IPS DF 6.9 (cell line): ENCODE data around the gene SLC4A1AP.
"Not testable (repeated sequence)": the region's sequence is repeated elsewhere in the genome, so short reads cannot be mapped to it uniquely, and the experiment has no call there.

Experiments used
- DNase-seq: peaks from one replicate; pipeline ENCODE4 v3.0.0-alpha.2; 2013; ENCODE audit warnings: low read depth, low spot score
- H3K27ac ChIP-seq: one replicate; pipeline ENCODE4 v1.5.1; 2013; ENCODE audit warnings: low read length, control low read depth
- H3K27me3 ChIP-seq: 2 replicates; pipeline ENCODE4 v1.6.1; 2013; ENCODE audit warnings: mild to moderate bottlenecking, low read length; ENCODE audit not compliant: control insufficient read depth, insufficient read depth
- H3K36me3 ChIP-seq: 2 replicates; pipeline ENCODE4 v1.6.1; 2013; ENCODE audit warnings: low read length; ENCODE audit not compliant: control insufficient read depth, insufficient read depth
- H3K4me1 ChIP-seq: 2 replicates; pipeline ENCODE4 v1.6.1; 2013; ENCODE audit warnings: low read length; ENCODE audit not compliant: control insufficient read depth, insufficient read depth
- H3K4me3 ChIP-seq: 2 replicates; pipeline ENCODE4 v1.5.1; 2013; ENCODE audit warnings: mild to moderate bottlenecking, low read length
- H3K9me3 ChIP-seq: 2 replicates; pipeline ENCODE4 v1.6.1; 2013; ENCODE audit warnings: low read length, inconsistent platforms; ENCODE audit not compliant: control insufficient read depth, insufficient read depth
- WGBS: extraction: QIAGEN DNeasy Blood & Tissue Kit; methylation state at CpG from one replicate; pipeline ENCODE4 v1.1.7; 2013; ENCODE audit warnings: mixed read lengths, missing lambda C conversion rate; ENCODE audit not compliant: insufficient read length, insufficient coverage; 5-methylcytosine and 5-hydroxymethylcytosine counted together

SLC4A1AP gene

GRCh38 chr2:27628767-27629709 lies 34.7 kb upstream of the SLC4A1AP start, which contains the start of the genes CCDC121 and GPN1:
CCDC121 (minus strand) TSS chr2:27629012; CDS start chr2:27627799, 1,213 bp downstream.
GPN1 (plus strand) TSS chr2:27629050; CDS start chr2:27629059, 9 bp downstream.
- Histone ChIP-seq H3K4me1 (no peaks in the 10 kb centered on the region; the same call in 1 of the 2 replicates), H3K4me3 (peak within 1 kb of the TSS; percentile 93), H3K9me3 (no peaks in the 10 kb centered on the region), H3K36me3 (no peaks in the 10 kb centered on the region; the same call in 1 of the 2 replicates), H3K27ac (no peak within 1 kb of the TSS), H3K27me3 (no peaks in the 10 kb centered on the region)
- WGBS = no CpG with 5 or more reads among the region's 44 CpGs
- DNase-seq = peak; percentile 63

- WGBS = no CpG with 5 or more reads among the region's 2 CpGs
- H3K27ac ChIP-seq, H3K9me3 ChIP-seq, DNase-seq, H3K27me3 ChIP-seq, H3K4me3 ChIP-seq, H3K36me3 ChIP-seq, H3K4me1 ChIP-seq: not testable (repeated sequence)
Measured at GRCh38 chr2:27630257-27630656, 33.4 kb upstream of the SLC4A1AP start.

GRCh38 chr2:27634291-27634690 lies 29.4 kb upstream of the SLC4A1AP start:
- Histone ChIP-seq H3K27me3 (no peaks in the 10 kb centered on the region), H3K9me3 (no peaks in the 10 kb centered on the region), H3K4me3 (no peak overlapping the region), H3K36me3 (no peaks in the 10 kb centered on the region; the same call in 1 of the 2 replicates), H3K4me1 (no peaks in the 10 kb centered on the region), H3K27ac (no peak overlapping the region)
- no peak for DNase-seq
- WGBS = no CpG with 5 or more reads among the region's 2 CpGs

- Histone ChIP-seq H3K9me3 (no peaks in the 10 kb centered on the region), H3K36me3 (peaks cover 5% of the 10 kb centered on the region; the same call in 1 of the 2 replicates), H3K4me1 (no peaks in the 10 kb centered on the region), H3K27ac (no peak overlapping the region), H3K27me3 (no peaks in the 10 kb centered on the region), H3K4me3 (no peak overlapping the region)
- WGBS = no CpG with 5 or more reads among the region's 5 CpGs
- DNase-seq = no peak
Measured at GRCh38 chr2:27636766-27637165, 26.9 kb upstream of the SLC4A1AP start.

- H3K4me1 ChIP-seq = no peaks in the 10 kb centered on the region
- no peaks in the 10 kb centered on the region for H3K9me3 ChIP-seq
- peaks cover 5% of the 10 kb centered on the region; the same call in 1 of the 2 replicates for H3K36me3 ChIP-seq
- H3K4me3 ChIP-seq = no peak overlapping the region
- no peak overlapping the region for H3K27ac ChIP-seq
- no peak for DNase-seq
- no peaks in the 10 kb centered on the region for H3K27me3 ChIP-seq
- no CpG with 5 or more reads among the region's 3 CpGs for WGBS
Measured at GRCh38 chr2:27638037-27638637, 25.6 kb upstream of the SLC4A1AP start.

GRCh38 chr2:27638709-27639108 lies 25.0 kb upstream of the SLC4A1AP start:
- no CpG with 5 or more reads among the region's 3 CpGs for WGBS

GRCh38 chr2:27640722-27641245 lies 22.9 kb upstream of the SLC4A1AP start:
- H3K27ac ChIP-seq = no peak overlapping the region
- WGBS = no CpG with 5 or more reads among the region's 2 CpGs
- no peak overlapping the region for H3K4me3 ChIP-seq

More at GRCh38 chr2:27638709-27639108, 25.0 kb upstream of the SLC4A1AP start:
- DNase-seq = no peak
- Histone ChIP-seq H3K4me3 (no peak overlapping the region), H3K27ac (no peak overlapping the region), H3K9me3 (no peaks in the 10 kb centered on the region), H3K27me3 (no peaks in the 10 kb centered on the region), H3K36me3 (peaks cover 5% of the 10 kb centered on the region; the same call in 1 of the 2 replicates), H3K4me1 (no peaks in the 10 kb centered on the region)

GRCh38 chr2:27645197-27645596 lies 18.5 kb upstream of the SLC4A1AP start:
- Histone ChIP-seq H3K27ac (no peak overlapping the region), H3K27me3 (no peaks in the 10 kb centered on the region), H3K9me3 (no peaks in the 10 kb centered on the region), H3K4me3 (no peak overlapping the region), H3K36me3 (peaks cover 10% of the 10 kb centered on the region; the same call in 1 of the 2 replicates), H3K4me1 (no peaks in the 10 kb centered on the region)
- DNase-seq = no peak

More at GRCh38 chr2:27640722-27641245, 22.9 kb upstream of the SLC4A1AP start:
- Histone ChIP-seq H3K27me3 (no peaks in the 10 kb centered on the region), H3K4me1 (no peaks in the 10 kb centered on the region), H3K9me3 (no peaks in the 10 kb centered on the region), H3K36me3 (peaks cover 5% of the 10 kb centered on the region; the same call in 1 of the 2 replicates)
- DNase-seq = no peak

GRCh38 chr2:27647289-27647688 lies 16.4 kb upstream of the SLC4A1AP start:
- peaks cover 8% of the 10 kb centered on the region; the same call in 1 of the 2 replicates for H3K36me3 ChIP-seq
- no peak overlapping the region for H3K27ac ChIP-seq
- no peaks in the 10 kb centered on the region for H3K9me3 ChIP-seq
- no peak overlapping the region for H3K4me3 ChIP-seq
- DNase-seq = no peak
- H3K4me1 ChIP-seq = no peaks in the 10 kb centered on the region
- H3K27me3 ChIP-seq = no peaks in the 10 kb centered on the region

GRCh38 chr2:27647737-27648136 lies 16.0 kb upstream of the SLC4A1AP start:
- Histone ChIP-seq H3K36me3 (peaks cover 11% of the 10 kb centered on the region; the same call in 1 of the 2 replicates), H3K9me3 (no peaks in the 10 kb centered on the region), H3K27ac (no peak overlapping the region), H3K4me1 (no peaks in the 10 kb centered on the region), H3K27me3 (no peaks in the 10 kb centered on the region), H3K4me3 (no peak overlapping the region)
- WGBS = no CpG with 5 or more reads among the region's 4 CpGs
- DNase-seq = no peak
